Common myeloid progenitor, CD34-positive (primary cell): ENCODE results near the gene TSHZ3.

ENCODE experiments used
- CTCF ChIA-PET: fragments of 350-600 bp; sonication (Branson Sonifier 250); formaldehyde crosslinking; loops from one replicate; lab custom pipeline; 2021; ENCODE audit warnings: antibody characterized with exemption; lab: Charles Lee
- POLR2A ChIA-PET: fragments of 350-600 bp; sonication (Branson Sonifier 250); formaldehyde crosslinking; loops from one replicate; lab custom pipeline; 2021; ENCODE audit warnings: antibody characterized with exemption; lab: Charles Lee
- DNase-seq, 3 donors: peaks; one replicate each; pipeline versions ENCODE4 v3.0.0 to v3.0.0-alpha.2; 2013
- H3K27ac ChIP-seq, 2 experiments: 1 replicate in 1 of 2; 2 replicates in 1 of 2; pipeline ENCODE4 v1.7.0; 2013; ENCODE audit warnings: inconsistent platforms in 2 of 2, low read length in 2 of 2, mild to moderate bottlenecking in 2 of 2, low read depth in 1 of 2, moderate library complexity in 1 of 2; ENCODE audit not compliant: severe bottlenecking in 2 of 2, insufficient read depth in 1 of 2, poor library complexity in 1 of 2
- H3K27me3 ChIP-seq, 5 experiments: replicated peaks in 2 of 5; 1 replicate in 3 of 5; 2 replicates in 2 of 5; pipeline versions ENCODE4 v1.6.1 to v1.7.0; 2013; ENCODE audit warnings: low read length in 4 of 5, mild to moderate bottlenecking in 2 of 5, moderate library complexity in 2 of 5, inconsistent platforms in 1 of 5; ENCODE audit not compliant: insufficient read depth in 5 of 5, control insufficient read depth in 4 of 5
- H3K36me3 ChIP-seq, 4 experiments: 1 replicate in 2 of 4; 2 replicates in 2 of 4; pipeline versions ENCODE4 v1.6.1 to v1.7.0; 2013; ENCODE audit warnings: low read length in 3 of 4, control low read depth in 1 of 4, mild to moderate bottlenecking in 1 of 4; ENCODE audit not compliant: control insufficient read depth in 4 of 4, insufficient read depth in 4 of 4
- H3K4me1 ChIP-seq, 4 experiments: 1 replicate in 3 of 4; 2 replicates in 1 of 4; pipeline versions ENCODE4 v1.6.1 to v1.7.1; 2013; ENCODE audit warnings: low read length in 3 of 4, mild to moderate bottlenecking in 3 of 4, control low read depth in 1 of 4, inconsistent platforms in 1 of 4, moderate library complexity in 1 of 4; ENCODE audit not compliant: control insufficient read depth in 4 of 4, insufficient read depth in 4 of 4; ENCODE audit errors: control extremely low read depth in 1 of 4
- H3K4me3 ChIP-seq, 7 experiments: 1 replicate in 4 of 7; 2 replicates in 3 of 7; pipeline versions ENCODE4 v1.5.1 to v1.7.0; 2013; ENCODE audit warnings: mild to moderate bottlenecking in 7 of 7, low read length in 6 of 7, moderate library complexity in 6 of 7, inconsistent platforms in 2 of 7, low read depth in 2 of 7, control low read depth in 1 of 7; ENCODE audit not compliant: insufficient read depth in 4 of 7, control insufficient read depth in 1 of 7; ENCODE audit errors: extremely low read depth in 1 of 7
- H3K9me3 ChIP-seq, 5 experiments: 1 replicate in 4 of 5; 2 replicates in 1 of 5; pipeline versions ENCODE4 v1.6.1 to v1.7.1; 2013; ENCODE audit warnings: low read length in 4 of 5, mild to moderate bottlenecking in 2 of 5, inconsistent platforms in 1 of 5, low read depth in 1 of 5, moderate library complexity in 1 of 5; ENCODE audit not compliant: control insufficient read depth in 4 of 5, insufficient read depth in 2 of 5; ENCODE audit errors: control extremely low read depth in 1 of 5
- WGBS: methylation state at CpG from one replicate; pipeline ENCODE4 v1.1.5; 2013; ENCODE audit not compliant: insufficient coverage; 5-methylcytosine and 5-hydroxymethylcytosine counted together

TSHZ3 gene

GRCh38 chr19:31235806-31236205, 113.4 kb downstream of the TSHZ3 start:
- Histone ChIP-seq H3K27ac (no peak overlapping the region), H3K9me3 (peaks cover 0 to 6% (median 0%) of the 10 kb centered on the region in 5 experiments), H3K4me1 (no peaks in the 10 kb centered on the region), H3K27me3 (peaks cover 0 to 4% (median 0%) of the 10 kb centered on the region in 5 experiments), H3K36me3 (no peaks in the 10 kb centered on the region), H3K4me3 (no peak overlapping the region)
- ChIA-PET CTCF (no interaction called here), POLR2A (no interaction called here)
- 100% methylated on average over 1 of the region's 4 CpGs for WGBS
- no peak for DNase-seq

DNA sequence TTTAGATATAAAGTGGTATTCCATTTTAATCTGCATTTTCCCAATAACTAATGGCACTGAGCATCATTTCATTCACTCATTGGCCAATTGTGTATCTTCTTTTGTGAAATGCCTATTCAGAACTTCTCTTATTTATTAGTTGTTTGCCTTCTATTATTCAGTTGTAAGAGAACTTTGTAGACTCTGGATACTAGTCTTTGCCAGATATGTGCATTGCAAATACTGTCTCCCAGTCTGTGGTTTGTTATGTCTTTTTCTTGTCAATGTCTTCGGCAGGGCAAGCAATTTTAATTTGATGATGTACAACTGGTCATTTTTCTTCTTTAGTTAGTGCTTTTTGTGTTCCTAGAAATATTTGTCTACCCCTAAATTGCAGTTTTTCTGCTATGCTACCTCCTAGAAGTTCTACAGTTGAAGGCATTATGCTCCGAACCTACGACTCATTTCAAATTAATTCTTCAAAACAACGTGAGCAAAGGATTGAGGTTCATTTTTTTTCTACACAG, 115.9 kb downstream of the TSHZ3 start:
- Histone ChIP-seq H3K27me3 (peaks cover 0 to 4% (median 0%) of the 10 kb centered on the region in 5 experiments), H3K9me3 (no peaks in the 10 kb centered on the region), H3K36me3 (no peaks in the 10 kb centered on the region), H3K27ac (no peak overlapping the region), H3K4me1 (no peaks in the 10 kb centered on the region), H3K4me3 (no peak overlapping the region)
- ChIA-PET POLR2A (no interaction called here), CTCF (no interaction called here)
- no peak for DNase-seq
- WGBS, result 87% methylated on average over 4 of the region's 4 CpGs

GRCh38 chr19:31232871-31233270, 116.4 kb downstream of the TSHZ3 start:
- WGBS, result no CpG with 5 or more reads among the region's 3 CpGs
- ChIA-PET CTCF (no interaction called here), POLR2A (no interaction called here)
- Histone ChIP-seq H3K36me3 (no peaks in the 10 kb centered on the region), H3K9me3 (no peaks in the 10 kb centered on the region), H3K27me3 (peaks cover 0 to 4% (median 0%) of the 10 kb centered on the region in 5 experiments), H3K27ac (no peak overlapping the region), H3K4me3 (no peak overlapping the region), H3K4me1 (no peaks in the 10 kb centered on the region)
- DNase-seq, result no peak

DNA sequence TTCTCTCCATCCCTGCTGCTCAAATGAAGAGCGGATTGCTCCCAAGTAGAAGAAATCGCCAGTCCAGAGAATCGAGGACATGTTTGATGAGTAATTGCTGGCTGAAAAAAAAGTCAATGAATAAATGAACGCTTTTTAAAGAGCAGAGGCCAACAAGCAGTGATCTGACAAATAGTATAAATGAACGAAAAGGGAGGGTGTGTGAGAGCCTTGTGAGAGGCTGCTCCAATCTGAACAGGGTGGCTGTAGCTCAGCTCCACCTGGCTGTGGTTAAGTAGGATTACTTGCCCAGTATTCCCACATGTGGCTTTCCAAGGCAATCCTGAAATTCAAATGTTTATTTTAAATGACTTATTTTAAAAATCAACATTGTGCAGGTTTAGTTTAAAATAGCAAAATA, 117.1 kb downstream of the TSHZ3 start:
- WGBS, result 89% methylated on average over 5 of the region's 5 CpGs
- CTCF ChIA-PET, result no interaction called here
- H3K36me3 ChIP-seq, result no peaks in the 10 kb centered on the region
- H3K9me3 ChIP-seq, result no peaks in the 10 kb centered on the region
- peaks cover 0 to 4% (median 0%) of the 10 kb centered on the region in 5 experiments for H3K27me3 ChIP-seq
- no peaks in the 10 kb centered on the region for H3K4me1 ChIP-seq
- no peak overlapping the region for H3K27ac ChIP-seq
- POLR2A ChIA-PET, result no interaction called here
- H3K4me3 ChIP-seq, result no peak overlapping the region
- DNase-seq, result no peak

DNA sequence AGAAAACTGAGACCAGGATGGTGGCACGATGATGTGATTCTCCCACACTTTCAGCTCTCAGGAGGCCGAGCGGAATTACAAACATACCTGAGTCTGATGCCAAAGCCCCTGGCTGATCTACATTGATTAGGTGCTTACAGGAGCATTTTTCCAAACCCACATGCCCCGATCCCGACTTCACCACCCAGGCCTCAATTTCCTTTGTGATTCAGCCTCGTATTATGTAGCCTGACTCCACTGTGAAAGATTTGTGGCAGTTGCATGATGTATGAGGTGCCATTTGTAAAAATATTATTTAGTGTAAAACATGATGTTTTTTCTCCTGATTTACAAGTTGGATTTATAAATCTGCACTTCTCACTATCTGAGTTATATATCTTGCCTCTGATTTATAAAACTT, 118.0 kb downstream of the TSHZ3 start:
- DNase-seq, result no peak
- Histone ChIP-seq H3K4me3 (no peak overlapping the region), H3K27me3 (peaks cover 0 to 4% (median 0%) of the 10 kb centered on the region in 5 experiments), H3K27ac (no peak overlapping the region), H3K36me3 (no peaks in the 10 kb centered on the region), H3K4me1 (no peaks in the 10 kb centered on the region), H3K9me3 (no peaks in the 10 kb centered on the region)
- ChIA-PET CTCF (no interaction called here), POLR2A (no interaction called here)
- 88% methylated on average over 4 of the region's 6 CpGs for WGBS

DNA sequence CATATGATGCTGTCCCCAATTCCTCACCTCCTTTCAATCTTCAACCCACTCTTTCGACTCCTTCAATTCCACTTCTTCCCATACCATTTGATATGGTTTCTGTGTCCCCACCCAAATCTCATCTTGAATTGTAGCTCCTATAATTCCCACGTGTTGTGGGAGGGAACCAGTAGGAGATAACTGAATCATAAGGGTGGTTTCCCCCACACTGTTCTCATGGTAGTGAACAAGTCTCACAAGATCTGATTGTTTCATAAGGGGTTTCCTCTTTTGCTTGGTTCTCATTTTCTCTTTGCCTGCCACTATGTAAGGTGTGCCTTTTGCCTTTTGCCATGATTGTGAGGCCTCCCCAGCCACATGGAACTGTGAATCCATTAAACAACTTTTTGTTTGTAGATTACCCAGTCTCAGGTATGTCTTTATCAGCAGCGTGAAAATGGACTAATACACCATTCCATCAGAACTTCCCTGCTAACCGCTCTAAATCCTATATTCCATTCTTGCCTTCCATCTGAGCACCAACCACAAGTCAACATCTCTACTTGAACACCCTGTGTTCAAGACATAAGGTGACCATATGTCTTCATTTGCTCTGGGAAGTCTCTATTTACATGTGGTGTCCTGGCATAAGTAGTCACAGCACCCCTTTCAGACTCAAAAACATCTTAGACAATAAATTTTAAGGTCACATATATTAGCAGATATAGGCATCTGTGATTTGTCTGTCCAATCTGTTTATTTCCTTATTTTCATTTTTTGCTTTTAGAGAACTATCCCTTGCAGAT, 122.9 kb downstream of the TSHZ3 start:
- H3K4me3 ChIP-seq, result no peak overlapping the region
- ChIA-PET POLR2A (no interaction called here), CTCF (no interaction called here)
- no peaks in the 10 kb centered on the region for H3K4me1 ChIP-seq
- H3K36me3 ChIP-seq, result no peaks in the 10 kb centered on the region
- H3K9me3 ChIP-seq, result no peaks in the 10 kb centered on the region
- H3K27me3 ChIP-seq, result no peaks in the 10 kb centered on the region
- peak in 2 of 3 donors; percentile 17 to 24 for DNase-seq
- no peak overlapping the region for H3K27ac ChIP-seq
- WGBS, result 100% methylated on average over 3 of the region's 4 CpGs
